HEK293 (cell line): ENCODE measurements around the gene TSACC.

Experiments
- CTCF ChIA-PET: fragments of 350-600 bp; formaldehyde crosslinking; extraction: SDS; loops from one replicate; lab custom pipeline; 2021; ENCODE audit warnings: antibody characterized with exemption; lab: Yijun Ruan, JAX
- POLR2A ChIA-PET: fragments of 300-600 bp; formaldehyde crosslinking; extraction: SDS; loops from one replicate; lab custom pipeline; 2020; ENCODE audit warnings: antibody characterized with exemption, inconsistent platforms; lab: Yijun Ruan, JAX
- H3K27ac ChIP-seq: fragments of 200-500 bp; sonication (Bioruptor generic); 2 replicates; pipeline ENCODE4 v1.5.1; 2014; ENCODE audit warnings: low read depth, low read length, control low read depth, inconsistent platforms; ENCODE audit errors: extremely low read depth
- H3K36me3 ChIP-seq, 2 experiments: fragments of 200-500 bp in 1 of 2; sonication (Bioruptor generic) in 1 of 2; 1 replicate in 1 of 2; 2 replicates in 1 of 2; pipeline ENCODE4 v1.5.1; 2014 to 2017; ENCODE audit warnings: inconsistent platforms in 2 of 2, low read length in 2 of 2; ENCODE audit not compliant: control insufficient read depth in 2 of 2, insufficient read depth in 1 of 2
- H3K4me1 ChIP-seq: fragments of 200-500 bp; sonication (Bioruptor generic); 2 replicates; pipeline ENCODE4 v1.5.1; 2014; ENCODE audit warnings: mild to moderate bottlenecking, low read length, inconsistent platforms; ENCODE audit not compliant: control insufficient read depth, insufficient read depth
- H3K4me3 ChIP-seq: 2 replicates; pipeline ENCODE4 v1.5.1; 2011; ENCODE audit warnings: low read depth, mild to moderate bottlenecking, control low read depth, low read length, moderate library complexity
- H3K9me3 ChIP-seq: fragments of 200-500 bp; sonication (Bioruptor generic); 2 replicates; pipeline ENCODE4 v1.5.1; 2014; ENCODE audit warnings: low read depth, low read length, inconsistent platforms; ENCODE audit not compliant: control insufficient read depth, insufficient read depth
- AEBP2 ChIP-seq: fragments of 450-650 bp; formaldehyde crosslinking; IDR thresholded peaks from 2 replicates; pipeline ENCODE4 v1.5.1; 2016; ENCODE audit warnings: missing biosample characterization, missing genetic modification characterization, borderline replicate concordance
- BCL11B ChIP-seq: fragments of 450-650 bp; formaldehyde crosslinking; IDR thresholded peaks from 2 replicates; pipeline ENCODE4 v1.5.1; 2016; ENCODE audit warnings: low read depth, missing biosample characterization, missing genetic modification characterization
- BCL6B ChIP-seq: fragments of 450-650 bp; formaldehyde crosslinking; IDR thresholded peaks from 2 replicates; pipeline ENCODE4 v1.5.1; 2017; ENCODE audit warnings: missing biosample characterization, missing genetic modification characterization
- OSR2 ChIP-seq: fragments of 450-650 bp; formaldehyde crosslinking; IDR thresholded peaks from 2 replicates; pipeline ENCODE4 v1.5.1; 2016; ENCODE audit warnings: missing biosample characterization, missing genetic modification characterization
- OVOL3 ChIP-seq: fragments of 450-650 bp; formaldehyde crosslinking; IDR thresholded peaks from 2 replicates; pipeline ENCODE4 v1.5.1; 2016; ENCODE audit warnings: missing biosample characterization, missing genetic modification characterization
- TCF7L2 ChIP-seq: IDR thresholded peaks from 2 replicates; pipeline ENCODE4 v1.6.1; 2011; ENCODE audit warnings: low read depth, mild to moderate bottlenecking, inconsistent platforms, low read length, moderate library complexity, borderline replicate concordance
- ZBTB11 ChIP-seq: fragments of 450-650 bp; formaldehyde crosslinking; conservative IDR thresholded peaks from 2 replicates; pipeline ENCODE4 v1.5.1; 2016; ENCODE audit warnings: low read depth, missing biosample characterization, missing genetic modification characterization
- ZBTB44 ChIP-seq: fragments of 450-650 bp; IDR thresholded peaks from 2 replicates; pipeline ENCODE4 v1.5.1; 2018; ENCODE audit warnings: missing biosample characterization, mild to moderate bottlenecking, missing genetic modification characterization
- ZBTB6 ChIP-seq: fragments of 450-650 bp; formaldehyde crosslinking; IDR thresholded peaks from 2 replicates; pipeline ENCODE4 v1.5.1; 2017; ENCODE audit warnings: missing biosample characterization, missing genetic modification characterization
- ZNF157 ChIP-seq: fragments of 450-650 bp; formaldehyde crosslinking; IDR thresholded peaks from 2 replicates; pipeline ENCODE4 v1.5.1; 2016; ENCODE audit warnings: missing biosample characterization, missing genetic modification characterization
- ZNF292 ChIP-seq: fragments of 450-650 bp; formaldehyde crosslinking; IDR thresholded peaks from 2 replicates; pipeline ENCODE4 v1.5.1; 2016; ENCODE audit warnings: low read depth, missing biosample characterization, missing genetic modification characterization, borderline replicate concordance
- ZNF394 ChIP-seq: fragments of 450-650 bp; formaldehyde crosslinking; IDR thresholded peaks from 2 replicates; pipeline ENCODE4 v1.5.1; 2016; ENCODE audit warnings: missing biosample characterization, missing genetic modification characterization, mild to moderate bottlenecking, moderate library complexity, borderline replicate concordance
- ZNF510 ChIP-seq: fragments of 450-650 bp; formaldehyde crosslinking; IDR thresholded peaks from 2 replicates; pipeline ENCODE4 v1.5.1; 2018; ENCODE audit warnings: mild to moderate bottlenecking, missing genetic modification characterization, missing biosample characterization; ENCODE audit not compliant: insufficient replicate concordance
- ZNF544 ChIP-seq: fragments of 450-650 bp; formaldehyde crosslinking; IDR thresholded peaks from 2 replicates; pipeline ENCODE4 v1.5.0; 2017; ENCODE audit warnings: missing biosample characterization, missing genetic modification characterization
- ZNF561 ChIP-seq: fragments of 450-650 bp; IDR thresholded peaks from 2 replicates; pipeline ENCODE4 v1.5.1; 2018; ENCODE audit warnings: missing biosample characterization, missing genetic modification characterization, borderline replicate concordance
- ZNF600 ChIP-seq: fragments of 450-650 bp; formaldehyde crosslinking; IDR thresholded peaks from 2 replicates; pipeline ENCODE4 v1.5.1; 2016; ENCODE audit warnings: missing biosample characterization, missing genetic modification characterization
- ZNF624 ChIP-seq: fragments of 450-650 bp; formaldehyde crosslinking; IDR thresholded peaks from 2 replicates; pipeline ENCODE4 v1.5.1; 2017; ENCODE audit warnings: missing biosample characterization, missing genetic modification characterization
- ZNF670 ChIP-seq: fragments of 450-650 bp; formaldehyde crosslinking; IDR thresholded peaks from 2 replicates; pipeline ENCODE4 v1.5.1; 2016; ENCODE audit warnings: missing biosample characterization, missing genetic modification characterization, low read depth
- ZNF76 ChIP-seq: fragments of 450-650 bp; formaldehyde crosslinking; IDR thresholded peaks from 2 replicates; pipeline ENCODE4; 2016; ENCODE audit warnings: low read depth, missing biosample characterization, missing genetic modification characterization, borderline replicate concordance
- ZXDB ChIP-seq: fragments of 450-650 bp; formaldehyde crosslinking; IDR thresholded peaks from 2 replicates; pipeline ENCODE4 v1.5.1; 2016; ENCODE audit warnings: missing biosample characterization, missing genetic modification characterization

TSACC gene

GRCh38 chr1:156298852-156299357 lies 39.4 kb upstream of the TSACC start, which contains the start of gene VHLL:
Gene VHLL, minus strand, starts transcription at chr1:156299307. Its CDS starts 118 bp downstream, at chr1:156299189.
- peaks cover under 1 to 13% of the 10 kb centered on the region in 2 experiments; a peak in 2 of 3 replicates for H3K36me3 ChIP-seq
- no peaks in the 10 kb centered on the region for H3K9me3 ChIP-seq
- H3K27ac ChIP-seq: no peak within 1 kb of the TSS
- ChIA-PET CTCF (interaction anchor here (1.0 kb wide), 1 partner anchor 21 kb away, joined by 3 read pairs; no protein-coding TSS in a partner anchor), POLR2A (no interaction called here)
- no peak for TF ChIP-seq ZNF624 (tag by site-specific recombination)
- no peak for TF ChIP-seq ZNF510
- TF ChIP-seq ZBTB11 (tag by site-specific recombination): no peak
- no peak for TF ChIP-seq BCL11B (tag by site-specific recombination)
- no peak for TF ChIP-seq AEBP2 (tag by site-specific recombination)
- TF ChIP-seq OVOL3 (tag by site-specific recombination): no peak
- no peak for TF ChIP-seq ZBTB6 (tag by site-specific recombination)
- TF ChIP-seq ZNF670 (tag by site-specific recombination): no peak
- no peak for TF ChIP-seq ZNF600 (tag by site-specific recombination)
- no peak for TF ChIP-seq OSR2 (tag by site-specific recombination)
- no peak for TF ChIP-seq TCF7L2
- no peak for TF ChIP-seq ZNF561 (tag by site-specific recombination)
- TF ChIP-seq ZNF157: no peak
- TF ChIP-seq BCL6B: no peak
- TF ChIP-seq ZNF292: no peak
- no peak for TF ChIP-seq ZNF394 (tag by site-specific recombination)
- no peak for TF ChIP-seq ZXDB (tag by site-specific recombination)
- no peak for TF ChIP-seq ZNF76
- TF ChIP-seq ZNF544 (tag by site-specific recombination): no peak
- TF ChIP-seq ZBTB44 (tag by site-specific recombination): no peak
- peaks cover 3% of the 10 kb centered on the region; the same call in 1 of the 2 replicates for H3K4me1 ChIP-seq
- H3K4me3 ChIP-seq: no peak within 1 kb of the TSS
